K562 (cell line): ENCODE data around the gene NTM. TPM values are rescaled to one million over a fixed set of nuclear protein-coding genes. Genes with fewer than 3 reads are reported as not detected.

Source experiments
- ATAC-seq: fragments of 200-7000 bp; cut with Tn5 transposase; 3 replicates; pipeline ENCODE4 v1.9.1; 2020; ENCODE audit warnings: moderate library complexity
- BruUV-seq: library from RNA; stranded (reverse); fragments of 400-500 nt; replicated peaks from 2 replicates; lab custom pipeline; 2021; lab: Mats Ljungman, UMichigan
- CTCF ChIA-PET: fragments of 300-600 bp; formaldehyde crosslinking; extraction: SDS; loops from one replicate; lab custom pipeline; 2021; ENCODE audit warnings: low intra/inter-chr PET ratio; lab: Yijun Ruan, JAX
- POLR2A ChIA-PET: fragments of 300-600, 350-650 bp; sonication (Branson Sonifier 250); formaldehyde crosslinking; extraction: SDS; loops from one replicate; lab custom pipeline; 2021; ENCODE audit warnings: antibody characterized with exemption, inconsistent platforms; lab: Yijun Ruan, JAX
- DNase-seq, 4 experiments: peaks; one replicate each; pipeline versions ENCODE4 v3.0.0 to v3.0.0-alpha.2; 2011 to 2018; ENCODE audit warnings: low spot score in 3 of 4, mixed read lengths in 3 of 4; ENCODE audit errors: extremely low read depth in 1 of 4
- FAIRE-seq: peaks from 2 replicates; lab custom pipeline; 2011; peaks lifted over from hg19 to GRCh38; lab: Jason Lieb, UNC
- H2AFZ ChIP-seq: 2 replicates; pipeline ENCODE4 v1.6.0; 2011; ENCODE audit warnings: low read depth, low read length, control low read depth, inconsistent platforms
- H3K27ac ChIP-seq: fragments of 200-600 bp; 3 replicates; pipeline ENCODE4 v1.8.0; 2011; ENCODE audit warnings: low read depth, mild to moderate bottlenecking, control low read depth, inconsistent platforms, low read length, moderate library complexity, mixed read lengths; ENCODE audit errors: extremely low read depth
- H3K27me3 ChIP-seq, 2 experiments: fragments of 300-600 bp in 1 of 2; 2 replicates in 1 of 2; 3 replicates in 1 of 2; pipeline versions ENCODE4 v1.6.0 to v1.8.0; 2011; ENCODE audit warnings: inconsistent platforms in 2 of 2, low read length in 2 of 2, mild to moderate bottlenecking in 1 of 2, mixed read lengths in 1 of 2, moderate library complexity in 1 of 2; ENCODE audit not compliant: control insufficient read depth in 2 of 2, insufficient read depth in 2 of 2
- H3K36me3 ChIP-seq: fragments of 300-600 bp; 3 replicates; pipeline ENCODE4 v1.8.0; 2011; ENCODE audit warnings: mild to moderate bottlenecking, low read length, inconsistent platforms; ENCODE audit not compliant: control insufficient read depth, insufficient read depth
- H3K4me1 ChIP-seq, 2 experiments: fragments of 200-600 bp in 1 of 2; replicated peaks in 1 of 2; 2 replicates in 1 of 2; 3 replicates in 1 of 2; pipeline versions ENCODE4 v1.5.1 to v1.8.0; 2011; ENCODE audit warnings: inconsistent platforms in 2 of 2, low read length in 2 of 2, mild to moderate bottlenecking in 1 of 2, mixed read lengths in 1 of 2, moderate library complexity in 1 of 2; ENCODE audit not compliant: control insufficient read depth in 2 of 2, insufficient read depth in 2 of 2
- H3K4me2 ChIP-seq: 2 replicates; pipeline ENCODE4 v1.6.1; 2011; ENCODE audit warnings: low read length, control low read depth, inconsistent platforms, mixed read lengths; ENCODE audit not compliant: insufficient read depth
- H3K4me3 ChIP-seq: fragments of 200-600 bp; sonication (generic), shearing (Covaris generic); 2 replicates; pipeline ENCODE4 v1.5.1; 2016; ENCODE audit warnings: control low read depth, inconsistent platforms
- H3K79me2 ChIP-seq: fragments of 200-600 bp; 3 replicates; pipeline ENCODE4 v1.8.0; 2011; ENCODE audit warnings: low read length, inconsistent platforms; ENCODE audit not compliant: control insufficient read depth, insufficient read depth
- H3K9ac ChIP-seq, 2 experiments: 2 replicates each; pipeline versions ENCODE4 v1.6.0 to v1.6.1; 2011; ENCODE audit warnings: low read depth in 2 of 2, low read length in 2 of 2, control low read depth in 1 of 2, inconsistent platforms in 1 of 2, mild to moderate bottlenecking in 1 of 2, mixed read lengths in 1 of 2; ENCODE audit not compliant: insufficient read depth in 1 of 2
- H3K9me1 ChIP-seq: one replicate; pipeline ENCODE4 v1.6.0; 2011; ENCODE audit warnings: inconsistent platforms, mild to moderate bottlenecking, low read length, moderate library complexity; ENCODE audit not compliant: control insufficient read depth, insufficient read depth
- H3K9me3 ChIP-seq: replicated peaks from 2 replicates; pipeline ENCODE4 v1.5.1; 2011; ENCODE audit warnings: low read depth, low read length, inconsistent platforms; ENCODE audit not compliant: control insufficient read depth, insufficient read depth
- H4K20me1 ChIP-seq: replicated peaks from 2 replicates; pipeline ENCODE4 v1.6.1; 2011; ENCODE audit warnings: low read length, inconsistent platforms, mixed read lengths; ENCODE audit not compliant: control insufficient read depth, insufficient read depth
- ARID3A ChIP-seq: IDR thresholded peaks from 2 replicates; pipeline ENCODE4 v1.6.1; 2012; ENCODE audit warnings: low read depth, low read length, improper control_type of control experiment, borderline replicate concordance
- ARNT ChIP-seq, 2 experiments: fragments of 450-650 bp; IDR thresholded peaks; 2 replicates each; pipeline ENCODE4 v1.6.1; 2016; ENCODE audit warnings: mild to moderate bottlenecking in 1 of 2
- ATF6 ChIP-seq: sonication (generic); formaldehyde crosslinking; IDR thresholded peaks from 2 replicates; pipeline ENCODE4 v1.4.0; 2020; ENCODE audit warnings: mild to moderate bottlenecking, missing genetic modification reagents
- BDP1 ChIP-seq: IDR thresholded peaks from 3 replicates; pipeline ENCODE4 v1.6.1; 2011; ENCODE audit not compliant: insufficient read length, insufficient read depth
- DEAF1 ChIP-seq: fragments of 450-650 bp; formaldehyde crosslinking; IDR thresholded peaks from 2 replicates; pipeline ENCODE4 v1.4.0; 2020; ENCODE audit warnings: mild to moderate bottlenecking, moderate library complexity
- HDGF ChIP-seq: fragments of 450-650 bp; IDR thresholded peaks from 2 replicates; pipeline ENCODE4 v1.6.1; 2016
- HMG20B ChIP-seq: fragments of 250-450 bp; sonication (Bioruptor Pico); IDR thresholded peaks from 2 replicates; pipeline ENCODE4 v1.5.0; 2021; ENCODE audit warnings: mild to moderate bottlenecking
- JUND ChIP-seq, 2 experiments: IDR thresholded peaks; 2 replicates in 1 of 2; 3 replicates in 1 of 2; pipeline ENCODE4 v1.6.1; 2011; ENCODE audit warnings: borderline replicate concordance in 2 of 2, low read depth in 2 of 2, low read length in 2 of 2, improper control_type of control experiment in 1 of 2, missing biosample characterization in 1 of 2, missing genetic modification characterization in 1 of 2, missing genetic modification reagents in 1 of 2
- MNT ChIP-seq, 2 experiments: fragments of 450-650 bp; conservative IDR thresholded peaks; 2 replicates each; pipeline ENCODE4 v1.6.1; 2017; ENCODE audit warnings: mild to moderate bottlenecking in 2 of 2, moderate library complexity in 2 of 2
- NFE2 ChIP-seq: IDR thresholded peaks from 2 replicates; pipeline ENCODE4 v1.6.1; 2014; ENCODE audit warnings: antibody characterized with exemption, low read depth
- PHB ChIP-seq: fragments of 250-450 bp; sonication (Bioruptor Pico); IDR thresholded peaks from 2 replicates; pipeline ENCODE4 v1.5.0; 2021
- PML ChIP-seq: IDR thresholded peaks from 2 replicates; pipeline ENCODE4 v1.6.1; 2012; ENCODE audit warnings: low read length, inconsistent platforms
- SMAD4 ChIP-seq: fragments of 250-450 bp; sonication (Bioruptor Pico); conservative IDR thresholded peaks from 2 replicates; pipeline ENCODE4 v1.8.0; 2021; ENCODE audit warnings: inconsistent platforms, mild to moderate bottlenecking, moderate library complexity
- SRSF1 ChIP-seq: fragments of 200-400 bp; formaldehyde crosslinking; IDR thresholded peaks from 2 replicates; pipeline ENCODE4 v1.6.1; 2017; ENCODE audit warnings: mild to moderate bottlenecking, low read depth, low read length, moderate library complexity
- U2AF2 ChIP-seq: fragments of 200-400 bp; formaldehyde crosslinking; optimal IDR thresholded peaks from 2 replicates; pipeline ENCODE3; 2017; ENCODE audit warnings: low read depth, mild to moderate bottlenecking, low read length
- YBX1 ChIP-seq: fragments of 450-650 bp; IDR thresholded peaks from 2 replicates; pipeline ENCODE4 v1.7.1; 2016; ENCODE audit warnings: mild to moderate bottlenecking
- WGBS: fragments of 100-300 bp; shearing (Covaris generic); methylation state at CpG from one replicate; pipeline ENCODE4 v1.1.6; 2016; ENCODE audit warnings: low coverage, mixed read lengths; ENCODE audit not compliant: insufficient coverage; ENCODE audit errors: missing lambda C conversion rate; 5-methylcytosine and 5-hydroxymethylcytosine counted together
- in situ Hi-C: fragments of 300-500 bp; cut with MboI; formaldehyde crosslinking; loops from 4 replicates; pipeline ENCODE4 v1.15.0; 2018; ENCODE audit warnings: inconsistent platforms, mixed read lengths
- intact Hi-C: fragments of 100-400 bp; cut with micrococcal nuclease; formaldehyde crosslinking; loops from 2 replicates; pipeline ENCODE4 v1.14.2; 2022
- polyA plus RNA-seq, 8 experiments: library from polyadenylated mRNA; depleted of rRNA in 4 of 8; stranded (reverse) in 5 of 8; unstranded in 3 of 8; fragments of >200 nt; fragmentation: Nextera tagmentation in 2 of 8; fragmentation: Illumina TruSeq in 1 of 8; extraction: Ambion mirVana in 2 of 8; extraction: Trizol in 1 of 8; gene quantifications; 2 replicates each; pipeline versions ENCODE4 v1.2.1 to v1.2.3, GENCODE V29; 2011 to 2014; ENCODE audit warnings: inconsistent platforms in 1 of 8, missing spikeins in 1 of 8
- total RNA-seq, 7 experiments: library from RNA; depleted of rRNA in 6 of 7; stranded (reverse); fragments of >200 nt in 6 of 7; fragmentation: Illumina TruSeq in 2 of 7; extraction: Trizol in 2 of 7; gene quantifications; 2 replicates each; pipeline versions ENCODE4 v1.2.1 to v1.2.3, GENCODE V29; 2011 to 2021; ENCODE audit warnings: low replicate concordance in 1 of 7

The NTM gene
- total and polyA plus RNA-seq, 9 of the 15 experiments (the other 6 are each of a cell fraction or from before 2014, with no cell fraction given): not detected

- no peak for TF ChIP-seq HMG20B
- TF ChIP-seq U2AF2: no peak
- no peak for TF ChIP-seq NFE2
- TF ChIP-seq PHB: no peak
- no peak for TF ChIP-seq ATF6 (CRISPR knock-in tag)
- TF ChIP-seq, all 486 proteins: peak for 0
These were observed 321.7 kb downstream of the NTM start (continued) for GRCh38 chr11:131692151-131692550.

- no peaks in the 10 kb centered on the region for H3K9me1 ChIP-seq
- no peaks in the 10 kb centered on the region for H4K20me1 ChIP-seq
- FAIRE-seq (no peak), ATAC-seq (no peak), DNase-seq (no peak)
- ChIA-PET CTCF (no interaction called here), POLR2A (no interaction called here)
- no peak overlapping the region for H3K27ac ChIP-seq
- H3K9me3 ChIP-seq: no peaks in the 10 kb centered on the region
- no peak overlapping the region for H2AFZ ChIP-seq
- H3K9ac ChIP-seq: no peak overlapping the region
- no TSS peak for BruUV-seq
- in situ Hi-C loops (no loop called here), intact Hi-C loops (loop anchor here (5.0 kb wide), 3 partner anchors 334 to 1374 kb away; no protein-coding TSS in a partner anchor)
- H3K79me2 ChIP-seq: no peaks in the 10 kb centered on the region
- WGBS: 0% methylated on average over 1 of the region's 1 CpG
- no peaks in the 10 kb centered on the region for H3K27me3 ChIP-seq
- no peak overlapping the region for H3K4me3 ChIP-seq
- peaks cover 0 to 14% of the 10 kb centered on the region in 2 experiments; a peak in 2 of 5 replicates for H3K4me1 ChIP-seq
- no peaks in the 10 kb centered on the region for H3K36me3 ChIP-seq
- no peak overlapping the region for H3K4me2 ChIP-seq
- no peak for TF ChIP-seq MNT (conservative IDR thresholded peaks at IDR 0.05)
- TF ChIP-seq SRSF1: no peak
- no peak for TF ChIP-seq JUND (IDR thresholded peaks at IDR 0.05; ENCODE audit: borderline replicate concordance, low read depth, low read length)
- no peak for TF ChIP-seq JUND (tag; IDR thresholded peaks at IDR 0.05; ENCODE audit: borderline replicate concordance, low read depth, low read length)
- no peak for TF ChIP-seq ARID3A
- TF ChIP-seq BDP1: no peak
- TF ChIP-seq PML: no peak
- no peak for TF ChIP-seq DEAF1 (CRISPR knock-in tag)
- TF ChIP-seq ARNT (IDR thresholded peaks at IDR 0.05): no peak
- TF ChIP-seq HDGF: no peak
- TF ChIP-seq YBX1: no peak
- no peak for TF ChIP-seq SMAD4
These were observed 322.5 kb downstream of the NTM start for GRCh38 chr11:131692961-131693360.
